ENCODE measurements around the gene SNED1. TPM values are rescaled to one million over a fixed set of nuclear protein-coding genes. Genes with fewer than 3 reads are reported as not detected.

The SNED1 gene
- total and polyA plus RNA-seq, 9 of the 15 experiments (the other 6 are each of a cell fraction or from before 2014, with no cell fraction given), result 0.03 to 0.07 (median 0.05) TPM; not detected in 5

GRCh38 chr2:241015439-241015838 lies 17.0 kb downstream of the SNED1 start (continued):
- no peak for TF ChIP-seq RERE (CRISPR knock-in tag; IDR thresholded peaks at IDR 0.05; ENCODE audit: borderline replicate concordance)
- TF ChIP-seq CBX1 (IDR thresholded peaks at IDR 0.05; ENCODE audit: low read depth), result no peak
- no peak for TF ChIP-seq FOXJ2 (tag; IDR thresholded peaks at IDR 0.05)
- TF ChIP-seq ZNF212 (CRISPR knock-in tag; IDR thresholded peaks at IDR 0.05), result no peak
- no peak for TF ChIP-seq RB1 (IDR thresholded peaks at IDR 0.05; ENCODE audit: low read depth)
- TF ChIP-seq ATF7 (IDR thresholded peaks at IDR 0.05), result no peak
- no peak for TF ChIP-seq ZNF583 (CRISPR knock-in tag; IDR thresholded peaks at IDR 0.05)
